ENCODE results near the gene LDB2.

Gene LDB2

GRCh38 chr4:16676230-16676770 lies 222.1 kb downstream of the LDB2 start:
- no peak for DNase-seq

- no peak for DNase-seq
These were observed 224.4 kb downstream of the LDB2 start for GRCh38 chr4:16674082-16674481.

- no peak for DNase-seq
These were observed 226.0 kb downstream of the LDB2 start for GRCh38 chr4:16672421-16672820.

DNA sequence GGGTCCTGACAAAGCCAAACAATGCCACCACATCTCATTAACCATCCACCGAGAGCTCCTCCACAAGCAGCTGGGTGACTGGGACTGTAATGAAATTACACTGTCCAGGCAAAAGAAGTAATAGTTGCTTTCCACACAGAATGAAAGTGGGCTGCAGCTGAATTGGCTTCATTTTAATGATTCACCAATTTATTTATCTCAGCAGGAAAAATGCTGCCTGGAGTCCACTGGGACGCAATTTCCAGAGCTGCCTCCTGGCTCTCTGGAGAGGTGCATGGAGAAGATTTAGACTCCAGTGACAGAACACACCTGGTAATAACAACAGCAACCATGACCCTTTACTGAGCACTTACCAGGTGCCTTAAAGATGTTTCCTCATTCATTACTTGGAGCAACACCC lies 226.7 kb downstream of the LDB2 start:
- DNase-seq, result no peak

- DNase-seq, result no peak
These were observed 227.7 kb downstream of the LDB2 start for GRCh38 chr4:16670727-16671126.

DNA sequence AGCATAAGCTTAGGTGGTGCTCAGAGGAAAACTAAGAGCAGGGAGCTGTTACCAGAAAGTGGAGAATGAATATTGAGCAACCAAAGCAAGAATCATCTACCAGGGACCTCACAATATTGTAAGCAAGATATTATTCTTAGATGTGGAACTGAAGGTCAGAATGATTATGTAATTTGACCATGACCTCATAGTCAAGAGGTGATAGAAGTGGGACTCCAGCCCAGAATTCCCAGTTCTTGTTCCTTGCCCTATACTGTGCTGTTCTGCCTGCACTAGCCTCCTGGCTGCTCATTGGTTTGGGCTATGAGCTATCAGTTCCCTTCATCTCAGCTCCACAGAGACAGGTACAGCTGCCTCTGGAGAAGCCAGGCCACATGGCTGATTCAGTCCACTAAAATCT lies 229.4 kb downstream of the LDB2 start:
- no peak for DNase-seq

GRCh38 chr4:16668488-16668887 lies 230.0 kb downstream of the LDB2 start:
- DNase-seq, result no peak

- no peak for DNase-seq
These were observed 231.0 kb downstream of the LDB2 start for GRCh38 chr4:16667464-16667863.

DNA sequence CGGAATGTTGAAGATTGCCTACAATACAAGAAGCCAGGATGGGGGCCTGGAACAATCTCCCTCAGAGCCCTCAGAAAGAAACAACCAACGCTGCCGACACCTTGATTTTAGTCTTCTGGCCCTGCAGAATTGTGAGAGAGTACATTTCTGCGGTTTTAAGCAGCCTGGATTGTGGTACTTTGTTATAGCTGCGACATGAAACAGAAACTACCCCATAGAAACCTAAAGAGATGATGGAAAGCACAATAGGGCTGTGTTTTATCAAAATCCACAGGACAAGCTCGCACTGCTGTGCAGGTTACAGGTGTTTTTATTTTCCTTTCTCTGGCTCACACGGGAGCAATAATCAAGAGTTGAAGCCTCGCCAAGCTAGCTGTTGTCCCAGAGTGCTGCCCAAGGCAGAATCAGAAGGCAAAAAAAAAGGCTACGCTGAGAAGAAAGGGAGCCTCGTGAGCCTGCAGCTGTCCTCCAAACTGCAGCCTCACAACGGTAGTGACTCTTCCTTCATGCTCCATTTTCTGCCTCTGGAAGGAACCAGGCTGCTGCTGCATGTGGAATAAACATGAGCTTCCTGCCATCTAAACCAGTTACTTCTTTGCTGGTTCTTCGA lies 232.4 kb downstream of the LDB2 start:
- DNase-seq, result no peak

GRCh38 chr4:16663732-16664131 lies 234.7 kb downstream of the LDB2 start:
- no peak for DNase-seq

DNA sequence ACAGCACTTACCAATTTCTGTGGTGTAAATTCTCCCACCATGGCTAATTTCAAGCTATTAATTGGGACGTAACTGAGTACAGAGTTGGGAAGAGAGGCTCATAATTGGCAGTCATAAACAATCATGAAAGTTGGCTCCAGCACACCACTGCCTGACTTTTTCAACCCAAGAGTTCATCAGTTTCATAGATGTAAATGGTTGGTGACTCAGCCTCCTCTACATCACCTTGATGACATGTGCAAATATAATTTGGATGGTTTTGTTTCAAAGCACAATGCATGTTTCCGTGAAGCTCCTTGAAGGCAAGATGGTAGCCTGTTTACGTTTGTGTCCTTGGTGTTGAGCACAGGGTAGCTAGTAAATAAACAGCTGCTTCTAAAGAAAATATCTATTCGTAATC lies 235.1 kb downstream of the LDB2 start:
- DNase-seq, result no peak

GRCh38 chr4:16661813-16662212 lies 236.6 kb downstream of the LDB2 start:
- no peak for DNase-seq

GRCh38 chr4:16660656-16661055 lies 237.8 kb downstream of the LDB2 start:
- DNase-seq, result no peak

DNA sequence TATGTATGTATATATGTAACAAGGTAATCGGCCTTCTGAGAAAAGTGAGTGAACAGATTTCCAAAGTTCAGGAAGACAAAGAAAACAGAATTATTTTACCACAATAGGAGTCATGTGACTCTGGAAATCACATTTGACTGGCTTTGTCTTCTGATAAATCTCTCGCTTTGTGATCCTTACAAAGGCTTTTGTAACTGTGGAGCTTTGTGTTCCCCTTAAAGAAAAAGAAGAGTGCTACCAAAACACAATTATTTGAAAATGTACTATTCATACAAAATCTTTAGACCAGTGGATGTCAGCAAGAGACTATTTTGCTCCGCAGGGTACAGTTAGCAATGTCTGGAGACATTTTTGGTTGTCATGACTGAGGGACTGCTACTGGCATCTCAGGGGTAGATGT lies 238.8 kb downstream of the LDB2 start:
- no peak for DNase-seq

- no peak for DNase-seq
These were observed 239.4 kb downstream of the LDB2 start for GRCh38 chr4:16659079-16659478.

DNA sequence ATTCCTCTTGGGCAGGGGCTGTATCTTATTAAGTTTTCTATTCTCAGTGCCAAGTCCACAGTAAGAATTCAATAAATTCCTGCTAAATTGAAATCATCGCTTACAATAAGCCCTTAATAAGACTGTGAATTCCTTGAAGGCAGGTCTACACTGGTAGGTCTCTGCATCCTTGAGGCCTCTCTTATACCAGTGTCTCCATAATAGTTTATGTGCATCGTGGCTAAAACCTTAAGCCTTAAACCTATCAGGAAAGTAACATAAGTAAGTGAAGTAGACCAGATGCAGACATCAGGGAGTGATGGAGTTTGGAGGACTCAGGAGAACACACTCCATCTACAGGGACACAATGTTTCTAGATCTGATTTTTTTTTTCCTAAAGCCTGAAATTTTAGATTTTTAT lies 240.3 kb downstream of the LDB2 start:
- no peak for DNase-seq

- no peak for DNase-seq
These were observed 243.3 kb downstream of the LDB2 start for GRCh38 chr4:16655111-16655510.

- no peak for DNase-seq
These were observed 245.6 kb downstream of the LDB2 start for GRCh38 chr4:16652732-16653305.

- no peak for DNase-seq
These were observed 252.0 kb downstream of the LDB2 start for GRCh38 chr4:16646459-16646858.

- DNase-seq, result no peak
These were observed 254.6 kb downstream of the LDB2 start for GRCh38 chr4:16643893-16644292.

DNA sequence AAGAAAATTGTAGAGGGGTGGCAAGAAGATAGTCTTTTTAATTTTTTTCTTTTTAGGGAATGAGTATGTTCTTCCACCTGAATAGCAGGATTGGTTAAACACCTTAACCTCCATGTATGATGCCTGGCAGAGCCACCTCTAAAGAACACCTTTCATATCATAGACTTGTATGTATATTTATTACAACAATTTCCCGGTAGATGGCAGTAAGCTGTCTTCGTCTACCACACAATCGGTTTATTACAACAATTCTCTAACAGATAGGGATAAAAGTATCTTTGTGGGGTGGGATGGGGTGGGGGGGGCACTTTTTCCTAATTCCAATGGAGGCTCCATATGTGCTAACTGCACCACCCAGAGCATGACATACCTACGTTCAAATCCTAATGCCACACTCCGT lies 255.5 kb downstream of the LDB2 start:
- DNase-seq, result no peak

GRCh38 chr4:16641971-16642370 lies 256.5 kb downstream of the LDB2 start:
- DNase-seq, result no peak

GRCh38 chr4:16636912-16637630 lies 261.4 kb downstream of the LDB2 start:
- no peak for DNase-seq

- no peak for DNase-seq
These were observed 262.1 kb downstream of the LDB2 start for GRCh38 chr4:16636304-16636703.
